HG03097 (cell line): ENCODE results near the gene COL25A1.
A peak's percentile ranks its signal among the peaks of the same experiment; 100 is the strongest.

ENCODE experiments used
- ATAC-seq: cut with Tn5 transposase; IDR thresholded peaks from one replicate; pipeline ENCODE4 v1.9.1; 2021; ENCODE audit not compliant: unreplicated experiment, low FRiP score

Gene COL25A1

GRCh38 chr4:109294006-109294405, 8.5 kb downstream of the COL25A1 start:
- peak; percentile 95 for ATAC-seq

GRCh38 chr4:109291707-109292238, 10.7 kb downstream of the COL25A1 start:
- ATAC-seq: no peak

- no peak for ATAC-seq
Measured at GRCh38 chr4:109290918-109291317, 11.5 kb downstream of the COL25A1 start.

GRCh38 chr4:109278594-109279031, 23.8 kb downstream of the COL25A1 start:
- peak; percentile 79 for ATAC-seq

DNA sequence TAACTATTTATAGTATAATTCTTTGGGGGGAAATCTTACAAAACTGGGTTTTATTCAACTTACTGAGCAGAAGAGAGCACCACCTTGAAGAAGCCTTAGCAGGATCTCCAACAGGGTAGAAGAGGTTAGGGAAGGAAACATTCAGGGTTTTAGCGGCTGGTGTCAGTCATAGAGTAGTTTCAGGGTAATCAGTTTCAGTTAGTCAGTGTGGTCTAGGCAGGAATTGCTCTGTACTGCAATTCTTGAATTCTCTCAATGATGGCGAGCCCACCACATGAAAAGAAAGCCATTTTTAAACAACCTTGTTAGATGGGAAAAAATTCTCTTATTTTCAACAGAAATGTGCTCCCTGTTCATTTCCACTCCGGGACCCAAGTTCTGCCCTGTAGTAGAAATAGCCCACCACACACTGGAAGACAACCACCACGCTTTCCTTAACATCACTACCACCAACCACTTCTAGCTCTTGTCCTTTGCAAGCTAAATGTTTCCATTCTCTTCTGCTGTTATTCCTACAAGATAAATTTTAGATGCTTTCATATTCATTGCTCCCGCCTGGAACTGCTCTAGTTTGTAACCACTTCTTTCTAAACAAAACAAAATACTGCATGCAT, 25.9 kb downstream of the COL25A1 start:
- ATAC-seq: peak; percentile 77

GRCh38 chr4:109275066-109275745, 27.3 kb downstream of the COL25A1 start:
- no peak for ATAC-seq

- ATAC-seq: no peak
Measured at GRCh38 chr4:109266891-109267290, 35.6 kb downstream of the COL25A1 start.

DNA sequence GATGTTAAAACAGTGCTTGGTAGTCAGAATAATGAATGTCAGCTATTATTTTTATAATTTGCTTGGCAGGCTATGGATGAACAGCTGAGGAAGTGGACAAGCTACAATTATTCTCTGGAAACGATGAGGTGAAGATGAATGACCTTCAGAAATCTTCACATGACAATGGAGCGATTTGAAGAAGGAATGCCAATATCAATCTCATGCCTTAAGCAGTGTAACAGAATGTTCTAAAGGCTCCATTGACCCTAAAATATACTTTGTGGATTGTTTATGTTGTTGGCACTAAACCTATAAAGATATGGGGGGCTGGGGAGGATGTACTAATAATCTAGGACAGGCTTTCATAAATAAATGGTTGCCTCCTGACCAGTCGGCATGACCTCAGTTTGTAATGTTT, 36.2 kb downstream of the COL25A1 start:
- no peak for ATAC-seq

GRCh38 chr4:109263721-109264120, 38.7 kb downstream of the COL25A1 start:
- ATAC-seq: no peak

DNA sequence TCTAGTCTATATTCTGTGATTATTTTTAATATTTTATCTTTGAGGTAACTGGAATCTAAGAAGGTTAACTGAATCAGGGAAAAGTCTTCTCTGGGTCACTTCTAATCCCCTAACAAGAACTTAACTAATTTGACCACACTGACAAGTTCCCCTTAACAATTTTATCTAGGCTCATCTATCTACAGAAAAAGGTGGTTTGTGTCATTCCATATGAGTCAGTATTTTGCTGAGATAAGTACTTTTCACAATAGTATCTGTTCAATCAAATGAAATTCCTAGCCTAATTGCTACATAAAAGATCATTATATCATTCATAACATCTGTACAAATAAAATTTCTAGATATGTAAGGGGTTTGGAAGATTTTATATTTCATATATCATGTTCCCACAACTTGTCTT, 45.6 kb downstream of the COL25A1 start:
- no peak for ATAC-seq

- ATAC-seq: no peak
Measured at GRCh38 chr4:109254845-109255244, 47.6 kb downstream of the COL25A1 start.

- no peak for ATAC-seq
Measured at GRCh38 chr4:109251396-109251795, 51.1 kb downstream of the COL25A1 start.

DNA sequence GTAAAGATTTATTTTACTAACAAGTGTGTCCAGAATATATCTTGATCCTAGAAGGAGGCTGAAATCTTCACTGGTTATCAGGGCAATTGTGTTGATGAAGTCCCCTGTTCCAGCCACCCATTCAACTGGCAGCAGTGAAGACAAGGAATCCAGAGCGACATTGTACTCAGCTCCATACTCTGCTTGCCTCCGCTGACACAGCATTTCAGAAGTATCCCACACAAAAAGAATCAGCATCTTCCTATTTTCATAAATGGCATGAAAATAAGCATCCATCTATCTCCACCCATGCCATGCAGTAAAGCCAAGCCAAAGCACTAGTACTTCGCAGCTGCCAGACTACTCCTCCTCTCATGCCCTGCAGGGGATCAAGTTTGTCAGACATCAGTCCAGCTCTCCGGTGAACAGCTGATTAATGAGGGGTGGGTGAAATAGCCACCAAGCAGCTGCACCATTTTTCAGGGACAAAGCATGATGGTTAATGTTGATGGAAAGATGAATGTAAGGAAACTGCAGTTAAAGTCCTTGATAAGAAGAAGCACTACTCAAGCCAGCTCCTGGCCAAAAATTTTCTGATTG, 54.0 kb downstream of the COL25A1 start:
- ATAC-seq: no peak

GRCh38 chr4:109243871-109244270, 58.6 kb downstream of the COL25A1 start:
- ATAC-seq: no peak

DNA sequence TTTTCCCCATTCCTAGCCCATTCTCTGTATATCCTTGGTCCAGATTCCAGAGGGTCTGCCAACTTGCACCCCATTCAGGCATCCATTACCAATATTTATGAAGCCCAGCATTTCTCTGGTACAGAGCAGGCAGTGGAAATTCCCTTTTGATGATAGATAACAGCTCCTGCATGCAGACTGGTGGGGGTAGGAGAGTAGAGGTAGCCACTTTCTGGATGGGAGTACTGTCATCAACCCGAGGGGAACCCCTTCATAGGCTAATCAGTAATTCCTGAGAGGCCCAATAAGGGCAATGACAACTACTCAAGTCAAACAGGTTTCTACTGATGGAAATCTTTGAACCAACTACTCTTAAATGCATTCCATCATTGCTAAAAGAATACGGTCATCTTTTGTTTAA, 63.7 kb downstream of the COL25A1 start:
- ATAC-seq: peak; percentile 64

DNA sequence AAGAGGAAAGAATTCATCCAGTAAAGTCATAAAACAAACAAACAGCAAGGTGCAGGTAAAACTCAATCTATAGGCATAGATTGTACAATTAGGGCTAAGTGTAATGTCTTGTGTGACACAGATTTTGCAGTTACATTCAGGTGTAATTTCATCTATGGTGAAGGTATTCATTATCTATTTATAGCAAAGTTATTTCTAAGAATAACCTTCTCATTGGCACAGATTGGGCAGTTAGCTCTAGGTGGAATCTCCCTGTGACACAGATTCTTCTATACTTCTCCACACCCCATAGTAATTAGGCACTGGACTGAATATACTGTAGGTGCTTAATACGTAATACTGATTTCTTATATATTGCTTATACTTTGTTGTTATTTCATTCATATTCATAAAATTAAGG, 66.8 kb downstream of the COL25A1 start:
- ATAC-seq: no peak

DNA sequence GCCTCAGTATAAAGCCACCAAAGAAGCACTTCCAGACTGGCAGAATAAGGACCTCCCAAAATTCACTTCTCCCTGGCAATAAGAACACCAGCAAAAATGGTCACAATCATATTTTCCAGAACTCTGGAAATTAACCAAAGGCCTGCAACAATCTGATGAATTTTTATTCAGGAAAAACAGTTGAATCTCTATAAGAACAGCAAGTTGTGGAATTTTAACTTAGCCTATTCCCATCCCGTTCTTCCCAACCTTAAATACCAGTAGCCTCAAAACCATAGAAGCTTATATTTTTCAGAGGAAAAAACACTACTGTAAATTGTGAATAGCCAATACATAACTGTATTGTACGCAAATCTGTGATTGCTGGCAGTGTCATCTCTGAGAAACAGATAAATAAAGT, 67.9 kb downstream of the COL25A1 start:
- no peak for ATAC-seq

- ATAC-seq: no peak
Measured at GRCh38 chr4:109233570-109233969, 68.9 kb downstream of the COL25A1 start.

- no peak for ATAC-seq
Measured at GRCh38 chr4:109232681-109233080, 69.8 kb downstream of the COL25A1 start.

DNA sequence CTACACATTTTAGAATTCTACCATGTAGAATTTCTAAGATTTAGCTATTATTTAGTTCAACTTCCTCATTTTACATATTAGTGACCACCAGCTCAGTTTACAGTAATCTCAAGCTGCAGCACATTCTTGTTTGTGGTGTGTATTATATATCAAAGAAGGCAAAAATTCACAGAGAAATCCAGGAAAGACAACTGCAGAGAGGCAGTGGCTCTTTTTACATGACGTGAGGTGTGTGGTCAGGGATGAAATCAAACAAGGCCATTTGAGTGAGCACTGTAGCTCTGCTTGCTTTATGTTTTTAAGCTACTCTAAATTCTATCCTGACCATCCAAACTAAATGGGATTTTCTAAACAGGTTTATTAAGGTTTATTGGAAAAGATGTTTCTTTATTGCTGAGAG, 71.1 kb downstream of the COL25A1 start:
- ATAC-seq: no peak

DNA sequence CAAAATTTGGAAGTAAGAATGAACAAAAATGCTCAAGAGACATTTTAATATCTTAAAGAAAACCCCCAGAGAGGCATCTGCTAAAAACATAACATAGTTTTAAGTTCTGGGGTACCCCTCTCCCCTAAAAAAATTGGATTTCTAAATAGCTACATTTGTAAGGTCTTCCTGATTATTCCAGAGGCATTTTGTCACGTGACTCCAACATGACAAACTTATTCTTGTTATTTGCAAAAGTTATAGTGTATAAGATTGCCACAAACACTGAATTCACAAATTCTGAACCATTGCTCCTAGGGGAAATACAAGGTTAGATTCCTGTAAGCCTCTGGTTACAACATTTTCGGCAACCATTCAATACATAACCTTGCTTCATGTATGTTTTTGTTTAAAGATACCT, 73.4 kb downstream of the COL25A1 start:
- ATAC-seq: no peak

- no peak for ATAC-seq
Measured at GRCh38 chr4:109218288-109218687, 84.2 kb downstream of the COL25A1 start.
